ENCODE results near the gene IRF2BP2.
"Not testable (repeated sequence)": the region's sequence is repeated elsewhere in the genome, so short reads cannot be mapped to it uniquely, and the experiment has no call there.

IRF2BP2 gene

GRCh38 chr1:234610061-234610665 is at the start of gene IRF2BP2:
Gene IRF2BP2, minus strand, starts transcription at chr1:234610178. Its CDS starts 684 bp downstream, at chr1:234609494.
- DNase-seq (ENCODE audit: low spot score) = peak; percentile 95

GRCh38 chr1:234659538-234659937 is 49.6 kb upstream of the IRF2BP2 start:
- peak; percentile 80 for DNase-seq (ENCODE audit: low spot score)

DNA sequence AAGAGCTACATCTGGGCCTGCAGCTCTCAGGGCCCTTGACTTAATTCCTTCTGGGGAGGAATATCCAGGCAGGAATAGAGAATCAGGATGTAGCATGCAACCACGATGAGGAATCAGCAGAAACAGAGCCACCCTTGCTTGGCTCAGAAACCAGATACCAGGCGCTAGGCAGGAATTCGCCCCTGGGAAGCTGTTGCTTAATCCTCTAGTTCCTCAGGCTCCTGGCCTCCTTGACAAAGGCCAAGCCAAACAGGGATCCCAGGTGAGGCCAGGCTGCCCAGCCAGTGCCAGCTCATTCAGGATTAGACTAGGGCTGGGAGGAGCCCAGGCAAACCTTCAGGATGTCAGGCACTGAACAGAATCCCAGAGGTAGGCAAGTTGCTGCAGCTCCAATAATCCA is 48.2 kb upstream of the IRF2BP2 start:
- peak; percentile 59 for DNase-seq (ENCODE audit: low spot score)

- DNase-seq (ENCODE audit: low spot score) = peak; percentile 88
These were observed 47.1 kb upstream of the IRF2BP2 start for GRCh38 chr1:234656944-234657654.

GRCh38 chr1:234656070-234656895 is 46.3 kb upstream of the IRF2BP2 start:
- no peak for DNase-seq (ENCODE audit: low spot score)

- DNase-seq (ENCODE audit: low spot score) = no peak
These were observed 45.5 kb upstream of the IRF2BP2 start for GRCh38 chr1:234655328-234656069.

GRCh38 chr1:234654002-234654733 is 44.2 kb upstream of the IRF2BP2 start:
- DNase-seq (ENCODE audit: low spot score) = no peak

DNA sequence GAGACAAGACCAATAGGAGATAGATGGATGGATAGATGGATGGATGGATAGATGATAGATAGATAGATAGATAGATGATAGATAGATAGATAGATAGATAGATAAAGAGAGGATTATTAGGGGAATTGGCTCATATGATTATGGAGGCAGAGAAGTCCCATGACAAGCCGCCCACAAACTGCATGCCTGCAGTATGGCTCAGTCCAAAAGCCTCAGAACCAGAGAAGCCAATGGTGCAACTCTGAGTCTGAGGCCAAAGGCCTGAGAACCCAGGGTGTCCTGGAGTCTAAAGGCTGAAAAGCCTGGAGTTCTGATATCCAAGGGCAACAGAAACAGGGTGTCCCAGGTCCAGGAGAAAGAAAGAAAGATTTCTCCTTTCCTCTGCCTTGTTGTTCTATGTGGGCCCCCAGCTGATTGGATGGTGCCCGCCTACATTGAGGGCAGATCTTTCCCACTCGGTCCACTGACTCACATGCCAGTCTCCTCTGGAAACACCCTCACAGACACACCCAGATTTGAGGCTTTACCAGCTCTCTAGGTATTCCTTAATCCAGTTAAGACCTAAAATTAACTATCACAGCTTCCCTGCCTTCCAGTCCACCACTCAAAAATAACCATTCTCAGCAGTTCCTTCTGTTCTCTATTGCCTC is 39.6 kb upstream of the IRF2BP2 start:
- DNase-seq (ENCODE audit: low spot score) = peak; percentile 16

DNA sequence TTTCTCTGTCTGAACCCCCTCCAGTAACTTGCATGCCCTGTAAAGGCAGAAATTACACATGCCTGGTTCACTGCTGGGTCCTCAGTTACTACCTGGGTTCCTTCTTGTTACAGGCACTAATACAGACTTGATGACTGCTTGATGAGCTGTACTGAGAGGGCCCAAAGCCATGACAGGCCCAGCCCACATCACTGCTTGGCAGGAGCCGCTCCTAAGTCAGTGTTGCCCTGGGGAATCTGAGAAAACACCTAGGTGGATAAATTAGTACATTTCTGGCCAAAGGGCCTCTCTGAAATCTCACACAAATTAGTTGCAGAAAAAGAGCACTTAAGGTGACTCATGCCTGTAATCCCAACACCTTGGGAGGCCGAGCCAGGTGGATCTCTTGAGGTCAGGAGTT is 37.8 kb upstream of the IRF2BP2 start:
- DNase-seq (ENCODE audit: low spot score) = no peak

- DNase-seq (ENCODE audit: low spot score) = no peak
These were observed 37.3 kb upstream of the IRF2BP2 start for GRCh38 chr1:234647245-234647644.

GRCh38 chr1:234645964-234646363 is 36.0 kb upstream of the IRF2BP2 start:
- DNase-seq (ENCODE audit: low spot score) = no peak

DNA sequence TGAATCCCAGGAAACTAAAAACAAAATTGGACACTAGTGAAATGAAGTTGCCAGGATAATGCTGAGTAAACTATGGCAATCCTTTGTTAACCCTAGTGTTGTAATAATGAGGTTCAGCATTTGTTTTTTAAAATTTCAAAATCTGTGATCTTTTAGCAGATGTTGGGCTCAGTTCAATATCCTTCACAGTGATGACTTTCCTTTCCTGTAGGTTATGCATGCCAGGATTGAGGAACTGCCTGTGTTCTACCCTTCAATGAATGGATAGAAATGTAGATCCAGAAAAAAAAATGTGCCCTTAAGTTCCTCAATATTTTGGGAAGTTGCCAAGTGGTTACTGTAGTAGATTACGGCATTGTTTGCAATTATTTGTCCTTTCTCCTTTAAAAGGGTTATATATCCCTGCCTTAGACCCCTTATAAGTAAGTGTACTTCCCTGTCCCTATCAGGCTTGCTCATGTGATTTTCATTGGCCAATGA is 35.5 kb upstream of the IRF2BP2 start:
- DNase-seq (ENCODE audit: low spot score) = no peak

DNA sequence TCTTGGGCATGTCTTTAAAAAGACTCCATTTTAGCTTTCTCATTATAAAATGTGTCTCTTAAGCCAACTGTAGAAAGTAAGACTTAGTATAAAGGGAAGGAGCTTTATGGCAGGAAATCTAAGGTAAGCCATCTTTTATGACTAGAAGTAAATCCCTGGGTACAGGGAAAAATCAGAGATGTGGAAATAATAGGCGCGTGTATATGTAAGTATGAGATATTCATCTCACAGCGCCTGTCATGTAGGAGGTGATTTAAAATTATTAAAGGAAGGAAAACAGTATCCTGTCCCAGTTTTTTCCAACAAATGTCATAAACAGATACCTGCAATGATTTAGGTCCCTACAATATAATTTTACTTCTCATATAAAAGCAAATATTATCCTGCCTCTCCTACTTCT is 35.0 kb upstream of the IRF2BP2 start:
- no peak for DNase-seq (ENCODE audit: low spot score)

DNA sequence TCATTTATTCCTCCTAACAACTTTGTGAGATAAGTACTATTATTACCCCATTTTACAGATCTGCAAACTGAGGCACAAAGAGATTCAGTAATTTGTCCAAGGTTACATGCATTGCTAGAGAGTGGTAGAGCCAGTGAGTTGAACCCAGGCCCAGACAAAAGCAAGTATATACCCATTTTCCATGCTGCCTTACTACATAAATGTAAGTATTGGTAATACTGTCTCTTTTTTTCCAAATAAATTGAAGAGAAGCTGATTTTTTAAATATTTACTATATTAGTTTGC is 33.8 kb upstream of the IRF2BP2 start:
- no peak for DNase-seq (ENCODE audit: low spot score)

GRCh38 chr1:234643111-234643849 is 33.3 kb upstream of the IRF2BP2 start:
- DNase-seq (ENCODE audit: low spot score) = no peak

- no peak for DNase-seq (ENCODE audit: low spot score)
These were observed 32.5 kb upstream of the IRF2BP2 start for GRCh38 chr1:234642428-234642827.

GRCh38 chr1:234639961-234640360 is 30.0 kb upstream of the IRF2BP2 start:
- no peak for DNase-seq (ENCODE audit: low spot score)

DNA sequence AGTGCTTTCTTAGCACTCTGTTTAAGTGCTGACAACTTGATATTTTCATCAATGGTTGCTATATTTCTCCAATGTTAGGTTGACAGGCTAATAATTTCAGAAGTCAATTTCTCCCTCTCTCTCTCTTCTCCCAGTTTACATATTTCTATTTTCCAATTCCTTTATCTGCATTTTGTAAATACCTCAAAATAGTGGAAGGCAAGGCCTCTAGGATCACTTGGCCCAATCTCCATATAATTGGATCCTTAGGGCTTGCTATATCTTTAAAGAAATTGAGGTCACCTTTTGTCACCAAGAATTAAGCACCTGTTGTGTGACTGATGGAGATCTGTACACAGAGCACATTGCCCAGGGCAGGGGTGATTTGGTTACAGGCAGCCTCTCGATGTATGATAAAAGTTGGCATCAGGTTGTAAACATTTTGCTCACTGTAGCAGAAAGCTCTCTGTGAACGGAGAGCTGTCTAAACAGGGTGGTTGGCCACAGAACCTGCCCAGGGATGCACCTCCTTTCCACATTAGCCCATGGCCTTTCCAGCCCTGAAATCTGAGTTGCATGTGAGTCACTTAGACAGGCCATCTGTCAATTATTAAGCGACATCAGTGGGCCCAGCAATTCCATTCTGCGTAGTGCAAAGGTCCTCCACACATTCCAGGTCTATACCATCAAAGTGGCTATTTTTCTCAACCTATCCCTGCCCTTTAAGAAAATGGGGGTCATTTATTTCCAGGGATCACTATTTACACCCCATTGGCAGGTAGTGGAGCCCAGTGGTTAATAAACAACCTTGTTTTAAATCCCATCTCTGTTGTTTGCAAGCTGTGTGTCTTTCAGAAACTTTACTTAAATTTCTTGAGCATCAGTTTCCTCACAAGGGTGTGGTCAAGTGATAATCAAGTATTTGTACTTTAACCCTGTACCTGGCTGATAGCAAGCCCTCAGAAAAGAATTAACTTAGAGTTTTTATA is 29.1 kb upstream of the IRF2BP2 start:
- DNase-seq (ENCODE audit: low spot score) = no peak

- not testable (repeated sequence) for DNase-seq (ENCODE audit: low spot score)
These were observed 24.9 kb upstream of the IRF2BP2 start for GRCh38 chr1:234634922-234635321.
